Ovary (tissue), 3 donors: Measurements from ENCODE around the gene ZNG1F.
"Not testable (repeated sequence)": the region's sequence is repeated elsewhere in the genome, so short reads cannot be mapped to it uniquely, and the experiment has no call there.

ENCODE experiments used
- CTCF ChIP-seq, 3 donors: fragments of 450-650 bp in 2 of 3; fragments of 200-600 bp in 1 of 3; IDR thresholded peaks; one replicate each; pipeline versions ENCODE4 v1.5.1 to v1.8.0; 2016 to 2022; ENCODE audit warnings: antibody characterized with exemption in 3 of 3, mild to moderate bottlenecking in 1 of 3
- EP300 ChIP-seq: sonication (generic); formaldehyde crosslinking; IDR thresholded peaks from one replicate; pipeline ENCODE4 v1.6.1; 2017; ENCODE audit warnings: antibody characterized with exemption
- donor health status: DM: no; HTN: no; CAD: no.

DNA sequence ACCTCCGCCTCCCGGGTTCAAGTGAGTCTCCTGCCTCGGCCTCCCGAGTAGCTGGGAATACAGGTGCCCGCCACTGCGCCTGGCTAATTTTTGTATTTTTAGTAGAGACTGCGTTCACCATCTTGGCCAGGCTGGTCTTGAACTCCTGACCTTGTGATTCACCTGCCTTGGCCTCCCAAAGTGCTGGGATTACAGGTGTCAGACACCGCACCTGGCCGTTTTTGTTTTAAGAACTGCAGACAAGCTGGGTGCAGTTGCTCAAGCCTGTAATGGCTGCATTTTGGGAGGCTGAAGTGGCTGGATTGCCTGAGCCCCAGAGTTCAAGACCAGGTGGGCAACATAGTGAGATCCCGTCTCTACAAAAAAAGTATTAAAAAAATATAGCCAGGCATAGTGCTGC lies 43.2 kb upstream of the ZNG1F start:
- TF ChIP-seq EP300; CTCF (IDR thresholded peaks at IDR 0.05): not testable (repeated sequence)
